GM19463 (cell line): Measurements from ENCODE around the gene CBX4.
"Not testable (repeated sequence)": the region's sequence is repeated elsewhere in the genome, so short reads cannot be mapped to it uniquely, and the experiment has no call there.

Experiments used
- ATAC-seq: cut with Tn5 transposase; IDR thresholded peaks from one replicate; pipeline ENCODE4 v1.9.1; 2021; ENCODE audit warnings: mild to moderate bottlenecking, moderate library complexity; ENCODE audit not compliant: unreplicated experiment

Gene CBX4

DNA sequence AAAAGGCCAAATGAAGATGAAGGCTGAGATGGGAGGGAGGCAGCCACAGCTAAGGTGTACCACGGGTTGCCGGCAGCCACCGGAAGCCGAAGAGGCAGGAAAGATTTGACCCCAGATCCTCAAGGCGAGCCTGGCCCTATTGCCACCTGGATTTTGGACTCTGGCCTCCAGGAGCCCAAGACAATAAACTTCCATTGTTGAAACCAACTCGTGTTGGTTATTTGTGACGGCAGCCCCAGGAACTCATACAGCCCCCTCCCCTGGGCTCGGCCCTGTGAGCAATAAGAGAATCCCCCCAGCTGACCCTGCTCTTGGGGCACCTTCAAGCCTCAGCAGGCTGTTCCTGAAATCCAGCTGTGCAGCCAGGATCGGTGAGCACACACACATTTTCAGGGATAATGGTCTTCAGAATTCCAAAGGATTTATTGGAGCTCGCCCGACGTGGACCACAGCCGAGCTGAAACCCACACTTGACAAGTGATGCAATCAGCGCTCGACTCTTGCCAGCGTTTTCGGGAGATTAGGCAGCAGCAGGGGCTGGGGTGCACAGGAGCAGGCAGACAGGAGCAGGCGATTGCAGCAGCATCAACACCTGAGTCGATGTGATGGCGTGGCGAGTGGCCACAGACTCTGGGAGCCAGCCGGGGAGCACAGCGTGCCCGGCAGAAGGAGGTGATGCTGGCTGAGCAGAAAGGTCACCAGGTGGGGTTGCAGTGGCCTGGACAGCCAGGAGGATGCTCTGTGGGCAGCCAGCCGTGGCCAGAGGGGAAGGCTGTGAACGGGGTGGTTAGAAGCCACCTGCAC lies 22.4 kb upstream of the CBX4 start:
- ATAC-seq: no peak

DNA sequence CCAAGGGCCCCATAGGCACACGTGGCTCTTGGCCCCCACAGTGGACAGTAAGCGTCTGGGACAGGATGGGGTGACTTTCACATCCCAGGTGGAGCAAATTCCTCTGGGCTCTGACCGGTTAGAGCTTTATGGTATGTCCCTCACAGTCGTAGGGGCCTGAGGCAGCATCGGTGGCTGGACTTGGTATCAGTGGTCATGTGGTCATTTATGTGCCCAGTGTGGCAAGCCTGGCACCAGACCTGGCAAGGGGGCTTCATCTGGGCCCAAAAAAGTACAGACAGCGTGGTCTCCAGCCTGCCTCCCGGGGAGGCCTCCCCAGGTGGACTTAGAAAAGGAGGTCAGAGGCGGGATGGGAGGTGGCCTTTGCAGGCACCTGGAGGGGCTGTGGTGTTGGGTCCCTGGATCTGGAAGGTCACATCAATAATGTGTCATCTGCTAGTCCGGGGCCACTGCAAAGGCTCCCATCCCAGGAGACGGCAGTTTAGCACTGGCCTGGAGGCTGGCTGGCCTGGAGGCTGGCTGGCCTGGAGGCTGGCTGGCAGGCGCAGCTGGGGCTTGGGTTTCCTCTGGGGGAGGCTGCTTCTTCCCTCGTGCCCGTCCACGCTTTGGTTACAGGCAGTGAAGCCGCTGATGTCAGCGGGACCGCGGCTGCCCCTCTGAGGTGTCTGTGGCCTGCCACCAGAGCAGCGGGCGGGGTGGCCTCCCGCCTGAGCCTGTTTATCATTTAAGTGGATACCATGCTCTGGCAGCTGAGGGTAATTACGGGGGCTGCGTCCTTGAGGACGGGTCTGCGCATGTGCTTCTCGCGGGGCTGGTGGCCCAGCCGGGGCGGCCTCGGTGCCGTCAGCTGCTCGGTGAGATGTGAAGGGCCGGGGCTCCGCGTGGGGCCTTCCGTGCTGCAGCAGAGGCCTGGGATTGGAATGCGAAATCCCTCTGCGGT lies 20.7 kb upstream of the CBX4 start:
- no peak for ATAC-seq

DNA sequence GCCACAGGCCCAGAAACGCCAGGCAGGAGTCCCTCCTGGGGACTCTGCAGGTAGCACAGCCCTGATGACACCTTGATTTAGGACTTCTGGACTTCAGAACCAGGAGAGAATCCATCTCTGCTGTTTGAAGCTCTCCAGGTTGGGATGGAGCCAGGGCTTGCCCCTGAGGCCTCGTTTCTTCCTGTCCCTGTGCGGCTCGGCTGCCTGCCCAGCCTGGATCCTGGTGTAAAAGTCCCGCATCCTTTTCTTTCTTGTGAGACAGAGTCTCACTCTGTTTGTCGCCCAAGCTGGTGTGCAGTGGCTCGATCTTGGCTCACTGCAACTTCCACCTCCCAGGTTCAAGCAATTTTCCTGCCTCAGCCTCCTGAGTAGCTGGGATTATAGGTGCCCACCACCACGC lies 17.9 kb upstream of the CBX4 start:
- no peak for ATAC-seq

DNA sequence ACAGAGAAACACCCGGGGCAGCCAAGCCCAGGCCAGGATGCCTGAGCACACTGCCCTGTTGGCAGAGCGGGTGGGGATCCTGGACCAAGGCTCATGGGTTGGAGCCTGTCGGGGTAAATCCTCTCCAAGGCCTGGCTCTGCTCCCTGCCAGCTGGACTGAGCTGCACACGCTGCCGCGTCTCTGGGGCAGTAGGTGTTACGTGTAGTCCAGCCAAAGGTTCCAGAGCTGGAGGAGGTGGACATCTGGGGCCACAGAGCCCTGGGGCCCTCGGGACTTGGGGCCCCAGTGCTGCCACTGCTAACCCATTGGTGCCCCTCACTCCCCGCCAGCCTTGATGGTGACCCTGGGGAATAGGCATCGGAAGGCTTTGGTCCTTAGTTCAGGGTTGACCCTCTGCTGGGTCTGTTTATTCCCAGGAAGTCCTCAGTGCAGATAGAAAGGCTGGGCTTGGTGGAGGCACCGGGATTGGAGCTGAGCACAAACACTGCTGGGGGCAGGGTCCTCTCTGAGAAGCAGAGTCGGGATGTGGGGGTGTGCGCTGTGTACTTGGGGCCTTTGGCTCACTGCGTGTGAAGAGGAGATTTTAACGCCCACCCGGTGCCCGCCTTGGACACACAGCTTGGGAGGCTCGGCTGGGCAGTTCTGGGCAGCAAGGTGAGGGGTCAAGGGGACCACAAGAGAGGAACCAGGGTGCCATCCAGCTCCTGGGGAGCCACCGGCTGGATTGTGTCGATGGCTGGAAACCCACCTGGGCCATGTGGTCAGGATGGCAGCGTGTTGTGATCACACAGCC lies 16.3 kb upstream of the CBX4 start:
- no peak for ATAC-seq

DNA sequence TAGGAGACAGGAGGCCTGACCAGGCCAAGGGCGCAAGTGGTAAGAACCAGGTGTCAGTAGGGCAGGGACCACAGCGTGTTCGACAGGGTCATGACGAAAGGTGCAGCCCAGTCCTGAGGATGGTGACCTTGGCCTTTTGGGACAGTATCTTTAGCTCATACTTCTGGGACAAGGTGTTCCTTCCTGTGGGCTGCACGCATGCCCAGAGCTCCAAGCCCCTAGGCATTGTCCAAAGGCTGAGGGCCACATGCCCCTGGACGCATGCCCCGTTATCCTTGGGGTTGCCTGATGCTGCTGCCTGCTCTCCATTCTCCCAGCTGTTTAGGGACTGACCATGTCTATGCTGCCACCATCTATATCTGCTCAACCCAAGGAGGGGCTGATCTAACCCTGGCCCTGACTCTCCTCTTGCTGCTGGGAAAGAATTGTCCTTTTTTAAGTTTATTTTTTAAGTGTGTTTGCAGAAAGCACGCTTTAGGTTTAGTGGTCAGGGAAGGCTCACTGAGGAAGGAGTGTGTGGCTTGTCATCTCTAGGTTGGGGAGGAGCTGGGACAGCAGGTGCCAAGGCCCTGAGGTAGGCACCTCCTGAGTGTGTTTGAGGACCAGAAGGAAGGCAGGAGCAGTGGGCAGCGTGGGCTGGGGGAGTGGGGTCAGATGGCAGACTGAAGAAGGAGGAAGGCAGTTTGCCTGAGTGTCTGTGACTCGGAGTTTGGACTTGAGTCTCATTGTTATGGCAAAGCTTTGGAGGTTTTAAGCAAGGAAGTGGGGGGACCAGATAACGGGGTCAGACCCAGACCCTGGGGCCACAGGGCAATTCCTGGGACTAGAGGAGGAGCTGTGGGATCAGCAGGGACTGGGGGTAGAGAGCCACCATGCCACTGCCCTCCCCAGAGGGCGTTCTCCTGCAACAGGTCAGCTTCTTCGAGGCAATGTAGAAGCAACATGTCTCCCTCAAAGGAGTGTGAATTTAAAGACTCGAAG lies 15.1 kb upstream of the CBX4 start:
- no peak for ATAC-seq

DNA sequence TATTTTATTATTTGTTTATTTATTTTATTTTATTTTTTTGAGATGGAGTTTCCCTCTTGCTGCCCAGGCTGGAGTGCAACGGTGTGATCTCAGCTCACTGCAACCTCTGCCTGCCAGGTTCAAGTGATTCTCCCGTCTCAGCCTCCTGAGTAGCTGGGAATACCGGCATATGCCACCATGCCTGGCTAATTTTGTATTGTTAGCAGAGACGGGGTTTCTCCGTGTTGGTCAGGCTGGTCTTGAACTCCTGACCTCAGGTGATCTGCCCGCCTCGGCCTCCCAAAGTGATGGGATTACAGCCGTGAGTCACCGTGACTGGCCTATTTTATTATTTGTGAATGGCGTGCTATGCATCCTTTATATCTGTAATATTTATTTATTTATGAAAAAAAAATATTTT lies 13.9 kb upstream of the CBX4 start:
- ATAC-seq: not testable (repeated sequence)

DNA sequence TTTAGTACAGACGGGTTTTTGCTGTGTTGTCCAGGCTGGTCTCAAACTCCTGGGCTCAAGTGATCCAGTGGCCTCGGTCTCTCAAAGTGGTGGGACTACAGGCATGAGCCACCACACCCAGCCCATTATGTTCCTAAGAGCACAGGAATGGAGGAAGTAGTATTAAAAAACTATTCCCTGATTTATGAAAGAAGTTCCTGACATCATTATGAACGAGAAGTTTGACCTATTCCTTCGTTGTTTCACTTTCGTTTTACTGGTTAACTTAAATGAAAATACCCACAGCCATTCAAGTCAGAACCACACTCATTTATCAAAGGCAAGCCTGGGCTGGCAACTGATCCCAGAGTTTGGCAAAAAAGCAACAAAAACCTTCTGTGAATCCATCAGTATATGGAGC lies 13.5 kb upstream of the CBX4 start:
- ATAC-seq: no peak

DNA sequence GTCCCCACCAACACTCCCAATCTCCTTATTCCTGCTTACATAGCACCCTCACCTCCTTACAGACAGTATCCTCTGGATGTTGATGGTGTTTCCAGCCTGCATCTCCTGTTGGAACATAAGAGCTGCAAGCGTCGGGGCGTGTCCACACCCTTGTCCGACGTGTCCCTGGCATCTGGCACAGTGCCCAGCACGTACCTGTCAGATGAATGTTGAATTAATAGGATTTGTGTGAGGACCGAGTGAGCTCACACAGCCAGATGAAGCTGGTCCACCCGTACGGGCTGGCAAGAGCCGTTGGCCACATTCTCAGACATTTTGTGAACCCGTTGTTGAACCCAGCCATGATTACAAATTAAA lies 12.2 kb upstream of the CBX4 start:
- no peak for ATAC-seq

DNA sequence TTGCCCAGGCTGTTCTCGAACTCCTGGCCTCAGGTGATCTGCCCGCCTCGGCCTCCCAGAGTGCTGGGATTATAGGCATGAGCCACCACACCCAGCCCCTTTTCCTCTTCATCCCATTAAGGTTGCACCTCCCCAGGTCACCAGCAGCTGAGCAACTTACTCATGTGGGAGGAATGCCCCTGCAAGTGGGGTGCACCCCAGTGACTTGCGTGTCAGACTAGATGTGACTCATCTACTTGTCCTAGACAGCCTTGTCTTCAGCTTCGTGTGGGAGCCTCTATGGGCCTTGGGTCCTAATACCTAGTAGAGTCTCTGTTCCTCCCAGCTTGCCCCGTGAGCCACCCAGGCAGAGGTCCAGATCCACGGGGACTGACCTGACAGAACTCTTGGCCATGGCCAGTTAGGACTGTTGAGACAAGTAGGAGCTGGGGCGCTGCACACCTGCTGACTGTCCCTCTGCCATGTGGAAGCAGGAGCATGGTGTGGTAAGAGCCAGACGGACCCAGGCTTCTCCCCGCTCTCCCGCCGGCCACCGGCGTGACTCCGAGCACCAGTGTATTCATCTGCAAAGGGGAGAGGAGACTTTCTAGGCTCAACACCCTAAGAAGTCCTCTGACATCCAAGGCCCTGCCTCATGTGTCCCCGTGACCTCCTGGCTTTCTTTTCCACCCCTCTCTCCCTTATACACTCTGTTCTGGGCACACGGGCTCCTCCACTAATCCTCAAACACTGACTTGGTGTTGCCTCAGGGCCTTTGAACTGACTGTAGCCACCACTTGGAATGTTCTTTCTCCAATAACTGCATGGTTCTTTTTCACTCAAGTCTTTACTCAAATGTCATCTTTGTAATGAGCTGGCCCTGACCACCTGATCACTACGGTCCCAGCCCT lies 11.6 kb upstream of the CBX4 start:
- ATAC-seq: no peak

DNA sequence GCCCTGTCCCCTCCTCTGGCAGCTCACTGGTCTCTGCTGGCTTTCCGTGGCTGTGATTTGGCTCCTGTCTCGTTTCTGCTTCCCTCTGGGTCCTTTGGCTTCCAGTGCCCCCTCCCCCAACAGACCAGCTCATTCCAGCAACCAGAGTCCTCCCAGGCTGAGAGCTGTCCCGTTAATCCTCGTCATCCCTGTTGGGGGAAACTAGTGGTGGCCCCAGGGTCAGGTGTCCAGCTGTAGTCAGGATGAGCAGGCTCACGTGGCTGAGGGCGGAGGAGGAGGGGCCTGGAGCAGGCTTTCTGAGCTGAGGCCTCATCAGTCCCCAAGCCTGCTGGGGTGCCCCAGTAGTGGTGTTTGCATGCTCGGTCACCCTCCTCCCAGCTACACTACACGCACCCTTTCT lies 10.7 kb upstream of the CBX4 start:
- no peak for ATAC-seq

DNA sequence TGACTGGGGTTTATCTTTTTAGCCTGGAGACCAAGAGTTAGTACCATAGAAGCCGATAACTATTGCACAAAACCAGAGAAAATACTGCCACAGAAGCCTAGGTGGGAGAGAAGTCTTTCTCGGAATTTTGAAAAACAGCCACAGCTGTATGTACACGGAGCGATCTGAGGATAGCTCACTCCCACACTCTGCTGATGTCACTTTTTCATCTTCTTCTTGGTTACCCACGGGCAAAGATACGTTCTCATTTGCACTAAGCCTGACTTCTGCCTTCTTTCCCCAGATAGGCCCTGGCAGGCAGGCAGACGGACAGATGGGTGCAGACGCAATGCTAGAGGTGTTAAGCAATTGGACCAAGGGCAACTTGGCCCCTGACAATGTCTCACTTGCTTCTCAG lies 9.1 kb upstream of the CBX4 start:
- no peak for ATAC-seq

DNA sequence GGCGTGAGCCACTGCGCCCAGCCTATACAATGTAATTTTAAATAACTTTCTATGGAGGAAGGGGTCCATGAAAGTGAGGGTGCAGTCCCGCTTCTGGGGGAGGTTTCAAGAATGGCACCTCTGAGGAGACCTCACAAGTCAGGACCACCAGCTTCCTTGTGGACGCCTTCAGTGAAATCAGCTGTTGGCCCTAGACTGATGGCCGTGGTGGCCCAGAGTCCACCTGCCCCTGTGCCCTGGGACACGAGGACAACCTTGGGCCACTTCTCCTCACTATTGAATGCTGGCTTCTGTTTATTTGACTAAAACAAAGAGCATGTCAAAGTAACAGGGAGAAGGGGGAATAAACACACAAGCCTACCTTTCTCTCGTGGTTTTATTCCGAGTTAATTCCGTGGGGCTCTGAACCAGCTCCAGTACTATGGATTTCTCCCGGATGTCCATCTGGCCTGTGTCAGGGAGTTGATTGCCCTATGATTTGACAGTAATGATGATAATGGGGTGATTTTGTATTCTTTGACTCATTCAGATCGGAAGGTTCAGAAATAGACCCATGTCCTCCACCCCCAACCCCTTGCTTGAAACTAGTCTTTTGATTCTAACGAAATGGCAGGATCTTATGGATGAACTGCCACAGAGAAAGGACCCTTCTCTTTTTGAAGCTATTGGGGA lies 8.6 kb upstream of the CBX4 start:
- ATAC-seq: no peak

DNA sequence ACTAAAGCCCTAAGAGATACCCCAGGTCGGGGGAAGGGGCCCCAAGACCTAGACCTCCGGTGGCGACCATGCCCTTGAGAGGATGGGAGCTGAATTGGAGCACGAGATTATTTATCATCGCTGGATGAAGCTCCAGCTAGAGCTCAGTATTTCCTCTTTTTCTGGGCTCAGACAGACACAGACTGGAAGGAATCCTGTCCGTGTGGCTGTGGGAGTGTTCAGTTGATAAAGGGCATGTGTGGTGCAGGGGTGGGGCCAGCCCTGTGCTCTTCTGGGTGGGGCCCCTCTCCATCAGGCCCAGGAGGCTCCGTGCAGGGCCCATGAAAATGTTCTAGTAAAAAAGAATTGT lies 6.3 kb upstream of the CBX4 start:
- ATAC-seq: no peak

DNA sequence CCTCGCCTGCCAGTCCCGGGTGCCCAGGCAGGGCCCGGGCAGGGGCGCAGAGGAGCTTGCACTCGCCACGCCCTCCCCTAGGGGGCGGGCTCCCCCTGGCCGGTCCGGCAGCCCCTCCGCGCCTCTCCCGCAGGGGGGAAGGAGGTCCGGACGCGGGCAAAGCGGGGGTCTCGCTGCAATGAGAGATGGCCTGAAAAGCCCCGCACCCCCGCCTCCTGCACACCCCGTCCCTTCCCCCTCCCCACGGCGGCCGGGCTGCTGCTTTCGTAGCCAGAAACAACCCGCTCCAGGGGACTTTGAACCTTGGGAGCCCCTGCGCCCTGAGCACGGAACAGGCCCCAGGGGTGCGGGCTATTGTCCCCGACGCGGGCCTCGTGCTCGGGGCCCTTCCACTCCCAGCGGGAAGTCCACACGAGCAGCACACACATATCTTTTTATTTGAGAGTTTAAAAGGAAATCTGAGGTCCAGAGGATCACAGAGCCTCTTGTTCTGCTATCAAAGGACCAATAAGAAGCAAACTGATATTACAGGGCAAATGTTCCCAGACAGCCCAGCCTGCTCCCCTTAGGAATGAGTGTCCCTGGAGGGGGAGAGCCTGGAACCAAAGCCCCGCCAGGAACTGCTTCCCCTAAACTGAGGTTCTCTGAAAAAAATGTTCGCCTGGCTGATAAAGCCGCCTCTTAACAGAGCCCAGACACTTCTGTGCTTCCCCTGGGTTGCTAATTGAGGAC lies 5.8 kb upstream of the CBX4 start:
- no peak for ATAC-seq

DNA sequence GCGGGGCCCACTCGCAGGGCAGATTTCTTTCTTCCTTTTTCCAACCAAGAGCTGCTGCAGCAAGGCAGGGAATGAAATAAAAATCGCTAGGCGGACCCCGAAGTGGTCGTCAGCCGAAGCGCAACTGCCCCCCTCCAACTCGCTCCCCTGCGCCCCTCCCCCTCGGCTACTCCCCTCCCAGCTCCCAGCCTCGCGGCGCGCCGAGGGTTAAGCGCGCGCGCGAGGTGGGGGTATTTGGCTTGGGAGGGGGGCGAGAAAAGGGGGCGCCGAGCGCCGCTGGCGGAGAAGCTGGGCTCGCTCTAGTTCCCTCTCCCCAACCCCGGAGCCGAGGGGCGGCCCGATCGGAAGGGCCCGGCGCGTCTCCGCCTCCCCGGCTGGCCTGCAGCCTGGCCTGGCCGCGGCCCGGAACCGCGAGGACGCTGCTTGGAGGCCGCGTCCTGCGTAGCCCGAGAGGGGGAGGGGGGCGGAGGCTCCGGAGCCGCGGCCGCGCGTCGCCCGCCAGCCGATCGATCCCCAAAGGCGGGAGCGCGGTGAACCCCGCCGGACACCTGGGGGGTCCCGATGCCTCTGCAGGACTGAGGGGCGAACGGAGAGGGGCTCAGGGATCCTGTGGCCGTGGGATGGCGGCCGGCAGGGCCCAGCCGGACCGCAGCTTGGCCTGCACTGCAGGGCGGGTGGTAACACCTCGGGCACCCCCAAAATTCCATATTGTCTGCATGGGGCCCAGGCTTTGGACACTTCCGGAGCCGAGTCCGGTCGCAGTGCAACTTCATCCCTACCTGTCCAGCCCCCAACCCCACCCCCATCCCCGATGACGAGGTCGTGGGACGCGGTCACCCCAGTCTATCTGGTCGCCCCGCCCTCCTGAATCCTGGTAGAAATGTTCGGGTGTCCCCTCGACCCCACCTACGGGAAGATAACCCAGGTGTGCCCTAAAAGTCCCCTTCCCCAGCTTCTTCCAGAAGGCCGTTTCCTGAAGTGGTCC lies 4.9 kb upstream of the CBX4 start:
- ATAC-seq: no peak

DNA sequence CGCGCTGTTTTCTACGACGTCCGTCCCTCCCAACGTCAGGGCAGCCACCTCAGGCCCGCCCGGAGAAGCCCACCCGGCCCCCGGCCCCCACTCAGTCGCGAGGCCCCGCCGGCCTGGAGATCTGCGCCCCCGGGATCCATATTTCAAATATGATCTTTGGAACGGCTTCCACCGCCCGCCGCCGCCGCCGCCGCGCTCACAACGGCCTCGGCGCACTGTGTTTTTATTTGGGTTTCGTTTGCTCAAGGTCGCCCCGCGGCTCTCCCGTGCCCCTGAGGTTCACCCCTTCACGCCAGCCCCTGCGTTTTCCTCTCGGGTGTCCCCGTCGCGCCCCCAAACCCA lies 4.2 kb upstream of the CBX4 start:
- ATAC-seq: no peak
